GM04504 (cell line): ENCODE data around the gene FLT4.
"Not testable (repeated sequence)": the region's sequence is repeated elsewhere in the genome, so short reads cannot be mapped to it uniquely, and the experiment has no call there.

Source experiments
- DNase-seq: peaks from one replicate; pipeline ENCODE4 v3.0.0-alpha.2; 2012; ENCODE audit warnings: low read depth

Gene FLT4

GRCh38 chr5:180649297-180650039 lies at the start of gene FLT4:
Gene FLT4, minus strand, starts transcription at chr5:180649600. Its CDS starts 55 bp downstream, at chr5:180649545.
- no peak for DNase-seq

DNA sequence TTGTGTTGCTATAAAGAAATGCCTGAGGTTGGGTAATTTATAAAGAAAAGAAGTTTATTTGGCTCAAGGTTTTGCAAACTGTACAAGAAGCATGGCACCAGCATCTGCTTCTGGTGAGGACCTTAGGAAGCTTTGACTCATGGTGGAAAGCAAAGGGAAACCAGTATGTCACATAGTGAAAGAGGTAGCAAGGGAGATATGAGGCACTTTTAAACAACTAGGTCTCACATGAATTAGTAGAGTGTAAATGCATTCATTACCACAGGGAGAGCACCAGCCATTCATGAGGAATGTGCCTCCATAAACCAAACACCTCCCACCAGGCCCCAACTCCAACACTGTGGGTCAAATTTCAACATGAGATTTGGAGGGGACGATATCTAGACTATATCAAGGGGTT lies 49.6 kb upstream of the FLT4 start:
- DNase-seq: no peak

- DNase-seq: no peak
These were observed 46.7 kb upstream of the FLT4 start for GRCh38 chr5:180696116-180696515.

- DNase-seq: no peak
These were observed 43.0 kb upstream of the FLT4 start for GRCh38 chr5:180692429-180692828.

GRCh38 chr5:180691046-180691445 lies 41.6 kb upstream of the FLT4 start:
- no peak for DNase-seq

GRCh38 chr5:180690562-180690961 lies 41.2 kb upstream of the FLT4 start:
- DNase-seq: no peak

GRCh38 chr5:180689775-180690174 lies 40.4 kb upstream of the FLT4 start:
- DNase-seq: no peak

DNA sequence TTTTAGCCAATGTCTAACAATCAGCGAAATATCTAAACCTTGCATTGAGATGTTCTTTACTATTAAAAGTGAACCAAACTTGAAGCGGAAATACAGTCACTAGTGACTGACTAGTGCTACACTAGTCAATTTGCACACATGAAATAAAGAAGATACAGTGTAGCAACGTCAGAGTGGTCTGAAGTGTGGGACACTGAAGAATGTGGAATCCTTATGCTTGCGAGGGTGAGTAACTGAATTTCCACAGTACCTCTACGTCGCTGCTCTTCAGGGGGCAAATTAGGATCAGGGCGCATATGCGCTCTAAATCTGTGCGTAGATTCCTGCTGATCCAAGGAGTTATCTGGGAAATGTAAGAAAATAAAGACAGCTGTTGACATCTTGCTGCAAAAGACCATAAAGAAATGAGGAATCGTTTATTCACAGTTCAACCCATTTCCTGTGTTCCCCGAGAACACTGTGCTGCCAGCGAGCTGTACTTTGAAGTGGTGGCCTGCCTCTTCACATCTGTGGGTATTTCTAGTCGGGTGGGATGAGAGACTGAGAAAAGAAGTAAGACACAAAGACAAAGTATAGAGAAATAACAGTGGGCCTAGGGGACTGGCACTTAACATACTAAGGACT lies 39.8 kb upstream of the FLT4 start:
- no peak for DNase-seq

GRCh38 chr5:180688330-180689070 lies 39.1 kb upstream of the FLT4 start:
- DNase-seq: no peak

- not testable (repeated sequence) for DNase-seq
These were observed 37.4 kb upstream of the FLT4 start for GRCh38 chr5:180686799-180687198.

GRCh38 chr5:180684623-180685161 lies 35.3 kb upstream of the FLT4 start:
- no peak for DNase-seq

DNA sequence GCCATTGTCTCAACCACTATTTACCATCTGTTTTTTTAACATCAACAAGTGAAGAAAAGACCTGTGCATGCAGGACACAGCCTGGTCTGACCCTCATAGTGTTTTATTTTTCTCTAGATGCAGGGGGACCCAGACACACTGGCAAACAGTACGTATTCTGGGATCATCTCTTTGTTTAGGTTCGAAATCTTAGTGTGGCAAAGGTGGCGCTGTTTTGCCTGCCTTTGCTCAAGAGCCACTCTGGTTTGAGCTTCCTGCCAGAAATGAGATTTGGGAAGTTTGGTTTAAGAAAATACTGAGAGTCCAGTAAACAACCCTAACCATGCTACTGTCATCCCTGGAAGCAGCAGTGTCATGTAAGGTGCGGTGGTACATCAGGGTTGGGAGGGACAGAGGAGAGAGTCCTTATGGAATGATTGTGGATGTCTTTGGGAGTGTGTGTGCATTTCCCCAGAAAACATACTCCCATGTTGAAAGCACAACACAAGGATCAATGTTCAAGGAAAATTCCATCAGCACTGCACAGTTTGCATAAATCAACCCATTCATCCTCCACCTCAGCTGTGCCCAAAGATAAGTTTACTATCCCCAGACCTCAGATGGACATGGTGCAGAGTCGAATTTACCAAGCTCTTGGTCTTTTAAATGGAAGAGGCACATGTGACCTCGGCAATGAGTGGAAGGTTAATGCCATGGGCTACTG lies 34.0 kb upstream of the FLT4 start:
- DNase-seq: no peak

GRCh38 chr5:180682560-180682959 lies 33.2 kb upstream of the FLT4 start:
- no peak for DNase-seq

DNA sequence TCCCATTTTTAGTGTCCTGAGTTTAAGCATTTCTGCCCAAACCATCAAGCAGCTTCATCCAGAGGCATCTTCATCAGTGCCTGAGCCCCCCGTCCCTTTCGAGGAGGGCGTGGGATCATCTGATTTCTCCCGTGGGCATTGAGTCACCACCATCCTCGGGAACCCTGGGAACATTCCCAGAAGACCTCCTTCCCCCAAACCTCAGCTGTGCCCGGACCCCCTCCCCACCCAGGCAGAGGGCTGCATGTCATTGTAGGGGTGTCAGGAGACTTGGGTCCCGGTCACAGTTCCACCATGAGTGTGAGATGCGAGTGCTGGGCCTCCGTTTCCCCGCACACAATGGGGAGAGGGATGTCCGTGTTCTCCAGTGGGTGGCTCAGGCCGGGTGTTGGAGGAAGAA lies 32.6 kb upstream of the FLT4 start:
- not testable (repeated sequence) for DNase-seq

GRCh38 chr5:180678319-180678718 lies 28.9 kb upstream of the FLT4 start:
- not testable (repeated sequence) for DNase-seq

GRCh38 chr5:180675036-180675635 lies 25.7 kb upstream of the FLT4 start:
- DNase-seq: no peak

GRCh38 chr5:180674090-180674475 lies 24.7 kb upstream of the FLT4 start:
- DNase-seq: not testable (repeated sequence)

- no peak for DNase-seq
These were observed 24.1 kb upstream of the FLT4 start for GRCh38 chr5:180673371-180674089.

DNA sequence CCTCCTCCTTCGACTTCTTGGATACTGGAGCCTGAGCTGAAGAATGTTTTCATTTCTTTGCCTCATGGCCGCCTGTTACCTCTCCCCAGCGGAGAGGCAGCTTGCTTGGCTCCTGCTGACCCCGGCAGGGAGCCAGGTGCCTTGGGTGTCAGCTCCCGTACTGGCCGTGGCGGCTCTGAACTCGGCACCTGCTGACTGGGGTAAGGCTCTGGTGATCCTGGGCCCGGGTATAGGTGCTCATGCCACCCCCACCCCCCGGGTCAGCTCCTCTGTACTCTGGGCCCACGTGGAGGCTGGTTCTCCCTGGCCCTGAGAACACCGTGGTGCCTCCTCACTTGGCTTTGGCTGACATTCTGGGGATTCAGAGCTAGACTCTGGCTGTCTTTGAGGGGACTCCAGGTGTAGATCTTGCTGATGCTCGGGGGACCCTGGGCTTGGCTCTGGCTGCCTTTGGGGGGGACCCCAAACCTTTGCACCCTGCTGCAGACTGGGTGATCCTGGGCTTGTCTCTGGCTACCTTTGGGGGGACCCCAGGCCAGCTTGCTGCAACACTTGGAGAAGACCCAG lies 22.6 kb upstream of the FLT4 start:
- DNase-seq: not testable (repeated sequence)

DNA sequence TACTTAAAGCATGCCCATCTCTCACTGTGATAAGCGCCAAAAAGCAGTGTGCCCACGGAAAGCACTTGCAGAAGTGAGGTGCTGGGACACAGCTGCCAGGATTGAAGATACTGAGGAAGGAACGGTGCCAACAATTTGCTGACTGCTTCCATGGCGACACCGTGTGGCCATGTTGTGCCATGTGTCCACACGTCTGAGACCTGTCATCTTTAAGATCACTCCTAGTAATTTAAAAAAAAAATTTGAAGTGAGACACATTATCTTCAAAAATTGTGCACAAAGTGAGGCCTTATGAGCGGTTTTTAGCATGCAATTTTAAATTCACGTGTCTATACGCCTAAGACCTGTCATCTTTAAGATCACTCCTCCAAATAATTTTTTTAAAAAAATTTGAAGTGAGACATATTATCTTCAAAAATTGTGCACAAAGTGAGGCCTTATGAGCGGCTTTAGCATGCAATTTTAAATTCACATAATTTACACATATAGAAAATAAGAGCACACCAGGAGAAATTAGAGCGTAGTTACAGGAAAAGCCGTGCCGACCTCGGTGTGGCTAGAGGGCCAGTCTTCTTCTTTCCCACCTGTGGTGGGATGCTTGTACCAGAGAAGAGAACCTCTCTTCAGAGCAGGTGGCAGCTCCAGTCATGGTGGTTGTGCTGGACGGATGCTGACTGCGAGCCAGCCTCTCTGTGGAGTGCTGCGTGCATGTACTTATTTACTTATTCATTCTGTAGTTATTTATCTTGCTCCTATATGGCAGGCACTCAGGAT lies 21.4 kb upstream of the FLT4 start:
- peak; percentile 9 for DNase-seq
